ENCODE data around the gene GOLGA8K. TPM values are rescaled to one million over a fixed set of nuclear protein-coding genes. Genes with fewer than 3 reads are reported as not detected.
A peak's percentile ranks its signal among the peaks of the same experiment; 100 is the strongest.
"Not testable (repeated sequence)": the region's sequence is repeated elsewhere in the genome, so short reads cannot be mapped to it uniquely, and the experiment has no call there.

Gene GOLGA8K
- 0.80 TPM for total RNA-seq
- long read RNA-seq = 0 reads

DNA sequence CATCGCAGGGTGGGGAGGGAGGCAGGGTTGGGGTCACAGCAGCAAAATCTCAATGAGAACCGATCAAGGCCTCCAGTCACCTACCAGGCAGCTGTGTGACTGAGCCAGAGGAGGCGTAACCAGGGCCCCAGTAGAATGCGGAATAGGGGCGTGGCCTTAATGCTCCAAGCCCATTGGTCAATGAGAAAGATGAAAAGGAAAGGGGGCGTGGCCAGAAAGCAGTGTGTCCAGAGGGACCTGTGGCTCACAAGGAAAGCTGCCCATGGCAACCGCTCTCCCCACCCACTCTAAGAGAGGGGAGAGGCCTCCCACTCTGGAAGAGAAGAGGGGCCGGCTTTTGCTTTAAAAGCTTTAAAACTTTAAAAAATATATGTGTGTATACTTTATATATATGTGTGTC is at the start of gene GOLGA8K:
Gene GOLGA8K (minus strand): TSS at position 101 of the 400 bp plus-strand sequence. CDS start 98 bp downstream, at position 3.
- H3K4me1 ChIP-seq; intact Hi-C loops (cut with micrococcal nuclease); H3K36me3 ChIP-seq; H3K27ac ChIP-seq (replicated peaks); DNase-seq; H3K4me3 ChIP-seq; H3K9me3 ChIP-seq (replicated peaks); H3K27me3 ChIP-seq (ENCODE audit: low read depth): not testable (repeated sequence)

DNA sequence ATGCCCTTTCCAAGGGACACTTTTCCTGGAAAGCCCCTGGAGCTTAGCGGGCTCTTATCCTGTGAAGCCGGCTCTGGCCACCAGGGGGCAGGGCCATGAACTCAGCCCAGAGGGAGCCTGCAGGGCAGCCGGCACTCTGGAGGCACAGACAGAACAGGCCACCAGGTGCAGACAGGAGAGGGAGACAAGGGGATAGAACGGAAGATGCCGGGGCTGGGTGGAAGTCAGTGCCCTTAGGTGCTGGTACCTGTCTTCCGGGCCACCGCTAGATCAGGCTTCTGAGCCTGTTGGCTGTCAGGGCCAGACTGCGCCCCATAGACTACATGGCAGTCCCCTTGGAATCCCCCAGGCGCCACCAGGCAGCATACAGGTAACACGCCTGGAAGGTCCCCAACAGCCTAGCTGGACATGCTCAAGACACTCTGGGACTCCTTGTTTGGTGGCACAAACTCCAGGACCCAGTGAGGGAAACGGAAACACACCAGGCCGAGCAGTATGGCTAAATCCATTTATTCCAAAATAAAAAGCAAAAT is 37.4 kb upstream of the GOLGA8K start:
- H3K9me3 ChIP-seq (replicated peaks); H3K36me3 ChIP-seq; DNase-seq; H3K4me1 ChIP-seq; H3K4me3 ChIP-seq; H3K27ac ChIP-seq (replicated peaks); H3K27me3 ChIP-seq (ENCODE audit: low read depth); intact Hi-C loops (cut with micrococcal nuclease): not testable (repeated sequence)

GRCh38 chr15:32434102-32434963 is 31.2 kb upstream of the GOLGA8K start:
- H3K4me3 ChIP-seq; DNase-seq; H3K36me3 ChIP-seq; H3K9me3 ChIP-seq (replicated peaks); intact Hi-C loops (cut with micrococcal nuclease); H3K27me3 ChIP-seq (ENCODE audit: low read depth); H3K27ac ChIP-seq (replicated peaks); H3K4me1 ChIP-seq: not testable (repeated sequence)

DNA sequence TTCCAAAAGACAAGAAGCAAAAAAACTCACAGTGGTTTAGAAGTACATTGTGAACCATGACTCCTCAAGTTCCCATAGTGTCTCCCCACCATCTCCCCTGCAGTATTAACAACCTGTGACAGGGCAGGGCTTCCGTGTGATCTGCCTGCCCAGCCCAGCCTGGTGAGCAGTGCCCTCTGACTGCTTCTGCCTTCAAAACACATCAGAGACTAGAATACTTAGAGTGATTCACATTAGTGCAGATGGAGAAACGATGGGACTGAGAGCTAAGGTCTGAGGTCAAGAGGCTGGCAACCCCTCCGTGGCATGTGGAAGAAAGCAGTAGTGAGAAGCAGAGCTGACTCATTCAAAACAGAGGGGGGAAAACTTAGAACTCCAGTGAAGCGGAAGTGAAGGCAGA is 24.5 kb upstream of the GOLGA8K start:
- H3K4me3 ChIP-seq; H3K36me3 ChIP-seq; intact Hi-C loops (cut with micrococcal nuclease); H3K27me3 ChIP-seq (ENCODE audit: low read depth); H3K4me1 ChIP-seq; H3K27ac ChIP-seq (replicated peaks); DNase-seq; H3K9me3 ChIP-seq (replicated peaks): not testable (repeated sequence)

DNA sequence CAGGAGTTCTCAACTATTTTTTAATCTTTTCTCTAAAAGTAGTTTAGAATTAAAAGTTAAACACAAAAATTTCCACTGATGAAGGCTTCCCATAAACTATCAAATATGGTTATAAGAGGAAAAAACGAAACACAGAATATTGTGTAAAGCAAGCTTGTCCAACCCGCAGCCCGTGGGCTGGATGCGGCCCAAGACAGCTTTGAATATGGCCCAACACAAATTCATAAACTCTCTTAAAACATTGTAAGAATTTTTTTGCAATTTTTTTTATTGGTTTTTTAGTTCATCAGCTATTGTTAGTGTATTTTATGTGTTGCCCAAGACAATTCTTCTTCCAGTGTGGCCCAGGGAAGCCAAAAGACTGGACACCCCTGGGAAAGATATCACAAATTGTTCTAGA is 23.4 kb upstream of the GOLGA8K start:
- H3K4me3 ChIP-seq; H3K36me3 ChIP-seq; intact Hi-C loops (cut with micrococcal nuclease); DNase-seq; H3K27ac ChIP-seq (replicated peaks); H3K27me3 ChIP-seq (ENCODE audit: low read depth); H3K9me3 ChIP-seq (replicated peaks); H3K4me1 ChIP-seq: not testable (repeated sequence)

DNA sequence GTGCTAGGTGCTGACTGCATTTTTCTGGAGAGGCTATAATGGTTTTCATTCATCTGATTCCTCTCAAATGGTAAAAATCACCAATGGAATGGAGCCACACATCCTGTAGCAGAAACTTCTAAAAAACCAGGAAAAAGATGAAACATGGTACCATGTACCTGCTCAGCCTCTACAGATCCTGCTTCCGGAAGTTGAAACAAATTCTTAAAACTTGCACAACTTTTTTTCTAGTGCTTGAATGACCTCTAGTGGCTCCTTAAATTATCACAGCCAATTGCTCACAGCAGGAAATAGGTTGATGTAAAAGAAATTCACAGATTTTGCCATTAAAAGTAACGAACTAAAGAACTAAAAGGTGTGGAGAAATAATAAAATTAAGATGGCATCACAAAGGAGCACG is 4.8 kb upstream of the GOLGA8K start:
- H3K36me3 ChIP-seq; H3K9me3 ChIP-seq (replicated peaks); DNase-seq; H3K4me1 ChIP-seq; intact Hi-C loops (cut with micrococcal nuclease); H3K4me3 ChIP-seq; H3K27me3 ChIP-seq (ENCODE audit: low read depth); H3K27ac ChIP-seq (replicated peaks): not testable (repeated sequence)
- peak; percentile 44 for TF ChIP-seq CTCF (IDR thresholded peaks at IDR 0.05; ENCODE audit: borderline replicate concordance)

GRCh38 chr15:32396522-32396921 is 6.6 kb downstream of the GOLGA8K start:
- H3K27ac ChIP-seq (replicated peaks); H3K4me3 ChIP-seq; H3K9me3 ChIP-seq (replicated peaks); H3K36me3 ChIP-seq; DNase-seq; H3K27me3 ChIP-seq (ENCODE audit: low read depth); intact Hi-C loops (cut with micrococcal nuclease); H3K4me1 ChIP-seq: not testable (repeated sequence)

GRCh38 chr15:32394745-32395144 is 8.3 kb downstream of the GOLGA8K start:
- DNase-seq; intact Hi-C loops (cut with micrococcal nuclease): not testable (repeated sequence)

GRCh38 chr15:32388050-32388648 is 14.9 kb downstream of the GOLGA8K start:
- H3K4me3 ChIP-seq; intact Hi-C loops (cut with micrococcal nuclease); H3K27ac ChIP-seq (replicated peaks); H3K4me1 ChIP-seq; H3K27me3 ChIP-seq (ENCODE audit: low read depth); DNase-seq; H3K36me3 ChIP-seq; H3K9me3 ChIP-seq (replicated peaks): not testable (repeated sequence)

More at GRCh38 chr15:32394745-32395144, 8.3 kb downstream of the GOLGA8K start:
- not testable (repeated sequence) for H3K27me3 ChIP-seq (ENCODE audit: low read depth); H3K4me1 ChIP-seq; H3K4me3 ChIP-seq; H3K36me3 ChIP-seq; H3K27ac ChIP-seq (replicated peaks); H3K9me3 ChIP-seq (replicated peaks)

DNA sequence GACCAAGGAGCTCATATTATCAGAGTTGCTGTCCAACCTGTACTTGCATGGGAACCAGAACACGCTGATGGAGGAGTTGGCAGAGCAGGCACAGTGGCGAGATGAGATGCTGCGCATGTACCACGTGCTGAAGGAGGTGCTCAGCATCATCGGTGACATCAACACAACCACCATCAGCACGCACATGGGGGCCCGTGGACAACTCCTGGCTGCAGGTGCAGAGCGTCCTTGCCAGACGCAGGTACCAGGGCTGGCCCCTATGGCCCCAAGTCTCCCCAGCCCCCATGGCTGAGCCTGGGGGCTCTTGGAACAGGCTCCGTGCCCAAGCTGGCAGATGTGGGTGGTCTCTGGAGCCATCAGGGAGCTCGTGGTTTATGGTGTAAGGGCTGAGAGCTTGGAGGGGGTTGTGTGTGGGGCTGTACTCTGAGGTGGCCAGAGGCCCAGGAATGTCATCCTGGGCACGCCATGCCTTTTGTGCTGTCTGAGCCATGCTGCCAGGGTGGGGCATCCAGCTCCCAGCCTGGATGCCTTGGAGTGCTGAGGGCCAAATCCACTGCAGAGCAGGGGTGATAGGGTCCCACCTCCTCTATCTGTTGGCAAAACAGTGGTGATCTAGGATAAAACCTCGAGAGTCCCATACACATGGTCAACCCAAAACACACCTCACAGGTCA is 17.1 kb downstream of the GOLGA8K start:
- DNase-seq; H3K4me1 ChIP-seq; H3K36me3 ChIP-seq; H3K9me3 ChIP-seq (replicated peaks); intact Hi-C loops (cut with micrococcal nuclease); H3K27ac ChIP-seq (replicated peaks); H3K27me3 ChIP-seq (ENCODE audit: low read depth); H3K4me3 ChIP-seq: not testable (repeated sequence)

DNA sequence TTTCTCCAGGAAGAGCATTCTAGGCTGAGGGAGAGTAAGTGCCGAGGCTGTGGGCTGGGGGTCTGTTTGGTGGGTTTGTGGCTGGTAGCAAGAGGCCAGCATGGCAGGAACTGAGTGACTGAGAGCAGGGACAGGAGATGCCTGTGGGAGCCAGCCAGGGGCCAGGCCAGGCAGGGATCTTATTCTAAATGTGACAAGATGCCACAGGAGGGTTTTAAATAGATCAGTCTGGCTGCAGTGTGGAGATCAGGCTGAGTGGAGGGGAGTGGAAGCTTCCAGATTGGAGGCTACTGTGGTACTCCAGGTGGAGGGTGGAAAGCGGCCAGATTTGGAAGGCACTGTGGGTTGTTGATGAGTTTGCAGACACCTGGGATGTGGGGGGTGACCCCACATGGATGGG is 28.9 kb downstream of the GOLGA8K start:
- DNase-seq; H3K27ac ChIP-seq (replicated peaks); H3K4me1 ChIP-seq; H3K9me3 ChIP-seq (replicated peaks); H3K4me3 ChIP-seq; H3K36me3 ChIP-seq; H3K27me3 ChIP-seq (ENCODE audit: low read depth); intact Hi-C loops (cut with micrococcal nuclease): not testable (repeated sequence)

DNA sequence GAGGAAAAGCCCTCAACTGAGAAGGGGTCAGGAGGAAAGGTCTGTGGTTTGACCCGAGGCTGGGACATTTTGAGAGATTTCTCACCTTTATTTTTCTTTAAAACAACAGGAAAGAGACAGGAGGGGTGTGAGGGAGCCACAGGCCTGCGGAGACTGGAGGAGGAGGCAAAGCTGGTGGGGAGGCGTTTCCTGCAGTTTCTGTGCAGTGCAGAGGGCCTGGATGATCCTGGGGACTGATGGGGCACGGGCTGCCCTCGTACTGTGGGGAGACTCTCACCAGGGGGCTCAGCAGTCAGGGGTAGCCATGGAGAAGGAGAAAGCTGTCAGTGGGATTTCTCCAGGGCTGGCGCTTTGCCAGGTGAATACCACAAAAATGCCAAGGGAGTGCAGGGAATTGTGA is 29.4 kb downstream of the GOLGA8K start:
- H3K9me3 ChIP-seq (replicated peaks); DNase-seq; H3K4me3 ChIP-seq; H3K4me1 ChIP-seq; H3K27ac ChIP-seq (replicated peaks); intact Hi-C loops (cut with micrococcal nuclease); H3K27me3 ChIP-seq (ENCODE audit: low read depth); H3K36me3 ChIP-seq: not testable (repeated sequence)

All from left ventricle myocardium inferior (tissue), 1 donor.